CD14-positive monocyte (primary cell): ENCODE data around the gene TXLNB. TPM values are rescaled to one million over a fixed set of nuclear protein-coding genes. Genes with fewer than 3 reads are reported as not detected.

Experiments
- DNase-seq, 3 donors: peaks; one replicate each; pipeline ENCODE4 v3.0.0-alpha.2; 2011 to 2022
- H2AFZ ChIP-seq: 2 replicates; pipeline ENCODE4 v1.6.0; 2012; ENCODE audit warnings: mild to moderate bottlenecking, low read depth, low read length, inconsistent platforms; ENCODE audit not compliant: insufficient read depth, poor library complexity, severe bottlenecking
- H3K27ac ChIP-seq, 2 donors: 1 replicate in 1 of 2; 2 replicates in 1 of 2; pipeline ENCODE4 v1.5.1; 2012 to 2013; ENCODE audit warnings: low read length in 2 of 2, control low read depth in 1 of 2, inconsistent platforms in 1 of 2, low read depth in 1 of 2, mild to moderate bottlenecking in 1 of 2
- H3K27me3 ChIP-seq, 2 donors: one replicate each; pipeline versions ENCODE4 v1.6.0 to v1.6.1; 2011 to 2013; ENCODE audit warnings: low read length in 2 of 2; ENCODE audit not compliant: control insufficient read depth in 2 of 2, insufficient read depth in 2 of 2
- H3K36me3 ChIP-seq, 2 donors: replicated peaks in 1 of 2; 1 replicate in 1 of 2; 2 replicates in 1 of 2; pipeline versions ENCODE4 v1.5.1 to v1.6.1; 2012 to 2013; ENCODE audit warnings: low read length in 2 of 2, control low read depth in 1 of 2, inconsistent platforms in 1 of 2, mild to moderate bottlenecking in 1 of 2; ENCODE audit not compliant: insufficient read depth in 2 of 2, control insufficient read depth in 1 of 2
- H3K4me1 ChIP-seq, 2 donors: 1 replicate in 1 of 2; 2 replicates in 1 of 2; pipeline versions ENCODE4 v1.5.1 to v1.6.1; 2012 to 2013; ENCODE audit warnings: low read length in 2 of 2, control low read depth in 1 of 2, inconsistent platforms in 1 of 2, mild to moderate bottlenecking in 1 of 2, moderate library complexity in 1 of 2; ENCODE audit not compliant: insufficient read depth in 2 of 2, control insufficient read depth in 1 of 2
- H3K4me2 ChIP-seq: replicated peaks from 2 replicates; pipeline ENCODE3; 2012; ENCODE audit warnings: low read length, moderate library complexity, mild to moderate bottlenecking; ENCODE audit not compliant: poor library complexity, severe bottlenecking; ENCODE audit errors: extremely low read depth
- H3K4me3 ChIP-seq, 3 experiments: fragments of 200-600 bp in 1 of 3; sonication (generic) in 1 of 3; replicated peaks in 1 of 3; 1 replicate in 2 of 3; 2 replicates in 1 of 3; pipeline ENCODE4 v1.5.1; 2011 to 2013; ENCODE audit warnings: low read length in 3 of 3, mild to moderate bottlenecking in 3 of 3, control low read depth in 2 of 3, low read depth in 2 of 3, inconsistent platforms in 1 of 3, moderate library complexity in 1 of 3
- H3K79me2 ChIP-seq: 2 replicates; pipeline ENCODE4 v1.6.0; 2012; ENCODE audit warnings: mild to moderate bottlenecking, control low read depth, inconsistent platforms, low read length, moderate library complexity; ENCODE audit not compliant: insufficient read depth
- H3K9ac ChIP-seq: 2 replicates; pipeline ENCODE4 v1.6.0; 2017; ENCODE audit warnings: low read length, mild to moderate bottlenecking; ENCODE audit not compliant: insufficient read depth, poor library complexity, severe bottlenecking
- H3K9me3 ChIP-seq, 2 donors: replicated peaks in 1 of 2; 1 replicate in 1 of 2; 2 replicates in 1 of 2; pipeline versions ENCODE4 v1.5.1 to v1.6.1; 2012 to 2013; ENCODE audit warnings: low read length in 2 of 2, control low read depth in 1 of 2; ENCODE audit not compliant: control insufficient read depth in 1 of 2, insufficient read depth in 1 of 2
- H4K20me1 ChIP-seq: 2 replicates; pipeline ENCODE4 v1.6.0; 2012; ENCODE audit warnings: mild to moderate bottlenecking, low read length, control low read depth, moderate library complexity; ENCODE audit not compliant: insufficient read depth
- H3K27ac Mint-ChIP-seq, 7 donors: one replicate each; pipeline ENCODE4 v1.8.0; 2020; ENCODE audit warnings: mild to moderate bottlenecking in 7 of 7, mixed read lengths in 7 of 7, moderate library complexity in 6 of 7, inconsistent platforms in 2 of 7
- H3K27me3 Mint-ChIP-seq, 3 donors: one replicate each; pipeline ENCODE4 v1.8.0; 2021 to 2022; ENCODE audit warnings: low read depth in 3 of 3, mild to moderate bottlenecking in 3 of 3, mixed read lengths in 3 of 3, moderate library complexity in 3 of 3, inconsistent platforms in 1 of 3
- H3K36me3 Mint-ChIP-seq, 2 donors: one replicate each; pipeline ENCODE4 v1.8.0; 2020; ENCODE audit warnings: mixed read lengths in 2 of 2, inconsistent platforms in 1 of 2, mild to moderate bottlenecking in 1 of 2
- H3K4me1 Mint-ChIP-seq: one replicate; pipeline ENCODE4 v1.8.0; 2020; ENCODE audit warnings: mild to moderate bottlenecking, mixed read lengths
- H3K4me3 Mint-ChIP-seq, 2 donors: one replicate each; pipeline ENCODE4 v1.8.0; 2020; ENCODE audit warnings: mild to moderate bottlenecking in 2 of 2, mixed read lengths in 2 of 2, moderate library complexity in 1 of 2
- H3K9me3 Mint-ChIP-seq, 7 donors: one replicate each; pipeline ENCODE4 v1.8.0; 2020 to 2022; ENCODE audit warnings: mixed read lengths in 7 of 7, mild to moderate bottlenecking in 6 of 7, moderate library complexity in 6 of 7, inconsistent platforms in 2 of 7
- CTCF ChIP-seq: fragments of 200-600 bp; IDR thresholded peaks from one replicate; pipeline ENCODE4 v1.8.0; 2022; ENCODE audit warnings: antibody characterized with exemption, mild to moderate bottlenecking
- WGBS: methylation state at CpG from one replicate; pipeline ENCODE4 v1.1.5; 2013; ENCODE audit warnings: missing lambda C conversion rate; ENCODE audit not compliant: insufficient coverage; 5-methylcytosine and 5-hydroxymethylcytosine counted together
- intact Hi-C, 2 donors: fragments of 100-400 bp; cut with micrococcal nuclease; formaldehyde crosslinking; loops; one replicate each; pipeline versions ENCODE4 v1.15.0 to v1.15.1; 2023
- polyA plus RNA-seq, 3 donors: library from polyadenylated mRNA; depleted of rRNA in 1 of 3; unstranded in 2 of 3; stranded (reverse) in 1 of 3; fragments of 300-500 nt in 2 of 3; fragments of >200 nt in 1 of 3; fragmentation: Illumina TruSeq in 2 of 3; gene quantifications; 1 replicate in 2 of 3; 2 replicates in 1 of 3; pipeline ENCODE4 v1.2.3, GENCODE V29; 2012 to 2021

Gene TXLNB
- polyA plus RNA-seq, 3 donors, result 0.04 to 0.25 (median 0.14) TPM

DNA sequence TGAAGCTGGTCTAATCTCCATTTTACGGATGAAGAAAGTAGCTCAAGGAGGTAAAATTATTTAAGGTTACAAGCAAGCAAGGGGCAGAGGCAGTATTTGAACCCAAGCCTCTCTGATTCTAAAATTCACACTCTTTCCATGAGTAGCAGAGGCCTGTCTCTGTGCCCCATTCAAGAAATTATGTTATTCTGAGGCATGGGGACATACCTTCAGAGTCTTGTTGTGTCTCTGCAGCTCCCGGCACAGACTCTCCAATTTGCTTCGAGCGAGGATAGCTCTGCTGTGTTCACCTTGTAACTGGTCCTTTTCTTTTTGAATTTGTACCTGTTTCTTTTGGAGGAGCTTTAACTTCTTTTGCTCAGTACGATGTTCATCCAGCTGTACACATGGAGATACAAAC, 21.5 kb downstream of the TXLNB start:
- Histone ChIP-seq H3K4me1 (peaks cover 0 to 9% of the 10 kb centered on the region in 2 donors), H3K4me2 (no peak overlapping the region), H3K27ac (no peak overlapping the region), H3K9me3 (no peaks in the 10 kb centered on the region), H3K9ac (no peak overlapping the region), H2AFZ (no peak overlapping the region), H3K4me3 (no peak overlapping the region), H3K27me3 (no peaks in the 10 kb centered on the region), H3K36me3 (no peaks in the 10 kb centered on the region), H4K20me1 (no peaks in the 10 kb centered on the region), H3K79me2 (no peaks in the 10 kb centered on the region)
- Mint-ChIP-seq H3K27ac (no peak overlapping the region), H3K9me3 (no peaks in the 10 kb centered on the region), H3K4me1 (peaks cover 12% of the 10 kb centered on the region), H3K4me3 (no peak overlapping the region), H3K36me3 (no peaks in the 10 kb centered on the region), H3K27me3 (no peaks in the 10 kb centered on the region)
- no peak for DNase-seq
- 100% methylated on average over 3 of the region's 5 CpGs for WGBS
- TF ChIP-seq CTCF, result no peak
- intact Hi-C loops, result no loop called here

GRCh38 chr6:139265512-139266190, 26.1 kb downstream of the TXLNB start:
- Histone ChIP-seq H2AFZ (no peak overlapping the region), H3K36me3 (no peaks in the 10 kb centered on the region), H4K20me1 (no peaks in the 10 kb centered on the region), H3K4me1 (no peaks in the 10 kb centered on the region), H3K27ac (no peak overlapping the region), H3K79me2 (no peaks in the 10 kb centered on the region), H3K9me3 (no peaks in the 10 kb centered on the region), H3K9ac (no peak overlapping the region), H3K27me3 (no peaks in the 10 kb centered on the region), H3K4me3 (no peak overlapping the region), H3K4me2 (no peak overlapping the region)
- TF ChIP-seq CTCF, result no peak
- Mint-ChIP-seq H3K27me3 (no peaks in the 10 kb centered on the region), H3K36me3 (no peaks in the 10 kb centered on the region), H3K27ac (no peak overlapping the region), H3K4me3 (no peak overlapping the region), H3K9me3 (no peaks in the 10 kb centered on the region), H3K4me1 (peaks cover 1% of the 10 kb centered on the region)
- intact Hi-C loops, result no loop called here
- no peak for DNase-seq
- WGBS, result no CpG with 5 or more reads among the region's 2 CpGs
